ENCODE data around the gene PHYH.

The PHYH gene

GRCh38 chr10:13302821-13303555, 3.1 kb upstream of the PHYH start:
- peak overlapping the region; percentile 20 for H3K4me3 ChIP-seq (ENCODE audit: insufficient read depth, low read length, poor library complexity, severe bottlenecking)
- peak overlapping the region; percentile 59 for H3K9ac ChIP-seq (ENCODE audit: low read length)
- H3K27ac ChIP-seq (ENCODE audit: low read depth, low read length): no peak overlapping the region
- H3F3A ChIP-seq (ENCODE audit: insufficient read depth): no peaks in the 10 kb centered on the region; the same call in 1 of the 2 replicates
- peak overlapping the region; percentile 84 for H2AFZ ChIP-seq (ENCODE audit: low read depth, low read length, severe bottlenecking)
- no peaks in the 10 kb centered on the region for H3K27me3 ChIP-seq (ENCODE audit: low read length)
- no peaks in the 10 kb centered on the region for H4K20me1 ChIP-seq (ENCODE audit: low read depth, low read length)
- no peaks in the 10 kb centered on the region for H3K79me2 ChIP-seq (ENCODE audit: insufficient read depth, low read length)
- peak overlapping the region; percentile 74 for H3K4me2 ChIP-seq (ENCODE audit: low read depth, low read length, poor library complexity, severe bottlenecking)
- no peaks in the 10 kb centered on the region for H3K36me3 ChIP-seq (ENCODE audit: low read length)
- TF ChIP-seq EZH2phosphoT487 (conservative IDR thresholded peaks at IDR 0.05; ENCODE audit: low read length) (no peak), CTCF (IDR thresholded peaks at IDR 0.05; ENCODE audit: insufficient read depth, low read length, poor library complexity, severe bottlenecking) (no peak)
- no peaks in the 10 kb centered on the region for H3K9me3 ChIP-seq (ENCODE audit: insufficient read depth, low read length)
- H3K9me2 ChIP-seq (replicated peaks; ENCODE audit: insufficient read depth, low read length): no peaks in the 10 kb centered on the region

GRCh38 chr10:13298748-13299436, 972 bp downstream of the PHYH start:
- no peaks in the 10 kb centered on the region for H3K9me2 ChIP-seq (replicated peaks; ENCODE audit: insufficient read depth, low read length)
- H3K36me3 ChIP-seq (ENCODE audit: low read length): no peaks in the 10 kb centered on the region
- H3K4me3 ChIP-seq (ENCODE audit: insufficient read depth, low read length, poor library complexity, severe bottlenecking): peak overlapping the region; percentile 62
- no peaks in the 10 kb centered on the region for H3K79me2 ChIP-seq (ENCODE audit: insufficient read depth, low read length)
- H3K9me3 ChIP-seq (ENCODE audit: insufficient read depth, low read length): no peaks in the 10 kb centered on the region
- peak overlapping the region; percentile 55 for H3K9ac ChIP-seq (ENCODE audit: low read length)
- no peak for TF ChIP-seq EZH2phosphoT487 (conservative IDR thresholded peaks at IDR 0.05; ENCODE audit: low read length)
- TF ChIP-seq CTCF (IDR thresholded peaks at IDR 0.05; ENCODE audit: insufficient read depth, low read length, poor library complexity, severe bottlenecking): no peak
- peak overlapping the region; percentile 96 for H2AFZ ChIP-seq (ENCODE audit: low read depth, low read length, severe bottlenecking)
- H3K27ac ChIP-seq (ENCODE audit: low read depth, low read length): no peak overlapping the region
- H3K4me2 ChIP-seq (ENCODE audit: low read depth, low read length, poor library complexity, severe bottlenecking): peak overlapping the region; percentile 83
- no peaks in the 10 kb centered on the region for H3K27me3 ChIP-seq (ENCODE audit: low read length)
- no peaks in the 10 kb centered on the region for H4K20me1 ChIP-seq (ENCODE audit: low read depth, low read length)
- H3F3A ChIP-seq (ENCODE audit: insufficient read depth): no peaks in the 10 kb centered on the region; the same call in 1 of the 2 replicates

- H3K79me2 ChIP-seq (ENCODE audit: insufficient read depth, low read length): no peaks in the 10 kb centered on the region
- no peak for TF ChIP-seq CTCF (IDR thresholded peaks at IDR 0.05; ENCODE audit: insufficient read depth, low read length, poor library complexity, severe bottlenecking)
- no peaks in the 10 kb centered on the region for H3K36me3 ChIP-seq (ENCODE audit: low read length)
- no peaks in the 10 kb centered on the region for H3K9me3 ChIP-seq (ENCODE audit: insufficient read depth, low read length)
- H3K9me2 ChIP-seq (replicated peaks; ENCODE audit: insufficient read depth, low read length): no peaks in the 10 kb centered on the region
- H4K20me1 ChIP-seq (ENCODE audit: low read depth, low read length): no peaks in the 10 kb centered on the region
- H3K4me3 ChIP-seq (ENCODE audit: insufficient read depth, low read length, poor library complexity, severe bottlenecking): no peak overlapping the region
- H3K27me3 ChIP-seq (ENCODE audit: low read length): no peaks in the 10 kb centered on the region
- H3K4me2 ChIP-seq (ENCODE audit: low read depth, low read length, poor library complexity, severe bottlenecking): no peak overlapping the region
- no peaks in the 10 kb centered on the region for H3F3A ChIP-seq (ENCODE audit: insufficient read depth)
- no peak overlapping the region for H3K9ac ChIP-seq (ENCODE audit: low read length)
- no peak overlapping the region for H3K27ac ChIP-seq (ENCODE audit: low read depth, low read length)
- no peak overlapping the region for H2AFZ ChIP-seq (ENCODE audit: low read depth, low read length, severe bottlenecking)
These were observed 3.4 kb downstream of the PHYH start for GRCh38 chr10:13296476-13296875.
